ENCODE data around the gene ITGBL1.

DNA sequence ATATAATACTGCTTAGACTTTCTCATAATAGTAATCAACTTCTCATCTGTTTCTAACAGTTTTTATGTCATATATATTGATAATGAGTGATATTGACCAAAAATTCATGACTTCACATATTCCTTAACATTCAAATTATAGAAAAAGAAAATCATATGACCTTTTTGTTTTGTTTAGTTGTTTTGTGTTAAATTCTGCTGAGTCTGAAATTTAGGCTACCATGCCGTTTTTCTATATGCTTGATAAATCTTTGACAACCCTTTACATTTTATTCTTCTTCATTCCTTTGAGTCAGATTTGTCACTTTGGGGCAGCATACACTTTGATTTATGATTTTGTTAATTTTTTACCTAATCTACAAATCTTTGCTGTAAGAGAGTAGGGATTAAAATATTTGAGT is 176.4 kb downstream of the ITGBL1 start:
- TF ChIP-seq ZBTB20 (tag by site-specific recombination; IDR thresholded peaks at IDR 0.05) = no peak
- TF ChIP-seq, protein P1, sequence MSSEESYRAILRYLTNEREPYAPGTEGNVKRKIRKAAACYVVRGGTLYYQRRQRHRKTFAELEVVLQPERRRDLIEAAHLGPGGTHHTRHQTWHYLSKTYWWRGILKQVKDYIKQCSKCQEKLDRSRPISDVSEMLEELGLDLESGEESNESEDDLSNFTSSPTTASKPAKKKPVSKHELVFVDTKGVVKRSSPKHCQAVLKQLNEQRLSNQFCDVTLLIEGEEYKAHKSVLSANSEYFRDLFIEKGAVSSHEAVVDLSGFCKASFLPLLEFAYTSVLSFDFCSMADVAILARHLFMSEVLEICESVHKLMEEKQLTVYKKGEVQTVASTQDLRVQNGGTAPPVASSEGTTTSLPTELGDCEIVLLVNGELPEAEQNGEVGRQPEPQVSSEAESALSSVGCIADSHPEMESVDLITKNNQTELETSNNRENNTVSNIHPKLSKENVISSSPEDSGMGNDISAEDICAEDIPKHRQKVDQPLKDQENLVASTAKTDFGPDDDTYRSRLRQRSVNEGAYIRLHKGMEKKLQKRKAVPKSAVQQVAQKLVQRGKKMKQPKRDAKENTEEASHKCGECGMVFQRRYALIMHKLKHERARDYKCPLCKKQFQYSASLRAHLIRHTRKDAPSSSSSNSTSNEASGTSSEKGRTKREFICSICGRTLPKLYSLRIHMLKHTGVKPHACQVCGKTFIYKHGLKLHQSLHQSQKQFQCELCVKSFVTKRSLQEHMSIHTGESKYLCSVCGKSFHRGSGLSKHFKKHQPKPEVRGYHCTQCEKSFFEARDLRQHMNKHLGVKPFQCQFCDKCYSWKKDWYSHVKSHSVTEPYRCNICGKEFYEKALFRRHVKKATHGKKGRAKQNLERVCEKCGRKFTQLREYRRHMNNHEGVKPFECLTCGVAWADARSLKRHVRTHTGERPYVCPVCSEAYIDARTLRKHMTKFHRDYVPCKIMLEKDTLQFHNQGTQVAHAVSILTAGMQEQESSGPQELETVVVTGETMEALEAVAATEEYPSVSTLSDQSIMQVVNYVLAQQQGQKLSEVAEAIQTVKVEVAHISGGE (tag by site-specific recombination; conservative IDR thresholded peaks at IDR 0.05; ENCODE audit: low read depth) = no peak
- TF ChIP-seq, protein P2, sequence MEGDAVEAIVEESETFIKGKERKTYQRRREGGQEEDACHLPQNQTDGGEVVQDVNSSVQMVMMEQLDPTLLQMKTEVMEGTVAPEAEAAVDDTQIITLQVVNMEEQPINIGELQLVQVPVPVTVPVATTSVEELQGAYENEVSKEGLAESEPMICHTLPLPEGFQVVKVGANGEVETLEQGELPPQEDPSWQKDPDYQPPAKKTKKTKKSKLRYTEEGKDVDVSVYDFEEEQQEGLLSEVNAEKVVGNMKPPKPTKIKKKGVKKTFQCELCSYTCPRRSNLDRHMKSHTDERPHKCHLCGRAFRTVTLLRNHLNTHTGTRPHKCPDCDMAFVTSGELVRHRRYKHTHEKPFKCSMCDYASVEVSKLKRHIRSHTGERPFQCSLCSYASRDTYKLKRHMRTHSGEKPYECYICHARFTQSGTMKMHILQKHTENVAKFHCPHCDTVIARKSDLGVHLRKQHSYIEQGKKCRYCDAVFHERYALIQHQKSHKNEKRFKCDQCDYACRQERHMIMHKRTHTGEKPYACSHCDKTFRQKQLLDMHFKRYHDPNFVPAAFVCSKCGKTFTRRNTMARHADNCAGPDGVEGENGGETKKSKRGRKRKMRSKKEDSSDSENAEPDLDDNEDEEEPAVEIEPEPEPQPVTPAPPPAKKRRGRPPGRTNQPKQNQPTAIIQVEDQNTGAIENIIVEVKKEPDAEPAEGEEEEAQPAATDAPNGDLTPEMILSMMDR (tag by site-specific recombination; IDR thresholded peaks at IDR 0.05) = no peak
- no peak for TF ChIP-seq ZNF214 (tag by site-specific recombination; IDR thresholded peaks at IDR 0.05; ENCODE audit: borderline replicate concordance)
- TF ChIP-seq, protein P3, sequence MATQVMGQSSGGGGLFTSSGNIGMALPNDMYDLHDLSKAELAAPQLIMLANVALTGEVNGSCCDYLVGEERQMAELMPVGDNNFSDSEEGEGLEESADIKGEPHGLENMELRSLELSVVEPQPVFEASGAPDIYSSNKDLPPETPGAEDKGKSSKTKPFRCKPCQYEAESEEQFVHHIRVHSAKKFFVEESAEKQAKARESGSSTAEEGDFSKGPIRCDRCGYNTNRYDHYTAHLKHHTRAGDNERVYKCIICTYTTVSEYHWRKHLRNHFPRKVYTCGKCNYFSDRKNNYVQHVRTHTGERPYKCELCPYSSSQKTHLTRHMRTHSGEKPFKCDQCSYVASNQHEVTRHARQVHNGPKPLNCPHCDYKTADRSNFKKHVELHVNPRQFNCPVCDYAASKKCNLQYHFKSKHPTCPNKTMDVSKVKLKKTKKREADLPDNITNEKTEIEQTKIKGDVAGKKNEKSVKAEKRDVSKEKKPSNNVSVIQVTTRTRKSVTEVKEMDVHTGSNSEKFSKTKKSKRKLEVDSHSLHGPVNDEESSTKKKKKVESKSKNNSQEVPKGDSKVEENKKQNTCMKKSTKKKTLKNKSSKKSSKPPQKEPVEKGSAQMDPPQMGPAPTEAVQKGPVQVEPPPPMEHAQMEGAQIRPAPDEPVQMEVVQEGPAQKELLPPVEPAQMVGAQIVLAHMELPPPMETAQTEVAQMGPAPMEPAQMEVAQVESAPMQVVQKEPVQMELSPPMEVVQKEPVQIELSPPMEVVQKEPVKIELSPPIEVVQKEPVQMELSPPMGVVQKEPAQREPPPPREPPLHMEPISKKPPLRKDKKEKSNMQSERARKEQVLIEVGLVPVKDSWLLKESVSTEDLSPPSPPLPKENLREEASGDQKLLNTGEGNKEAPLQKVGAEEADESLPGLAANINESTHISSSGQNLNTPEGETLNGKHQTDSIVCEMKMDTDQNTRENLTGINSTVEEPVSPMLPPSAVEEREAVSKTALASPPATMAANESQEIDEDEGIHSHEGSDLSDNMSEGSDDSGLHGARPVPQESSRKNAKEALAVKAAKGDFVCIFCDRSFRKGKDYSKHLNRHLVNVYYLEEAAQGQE (tag by site-specific recombination; IDR thresholded peaks at IDR 0.05) = no peak
- no peak for TF ChIP-seq ZNF274 (IDR thresholded peaks at IDR 0.05; ENCODE audit: low read length)
- no peak for TF ChIP-seq ZNF274 (tag by site-specific recombination; IDR thresholded peaks at IDR 0.05; ENCODE audit: borderline replicate concordance)

Measured in HEK293 (cell line).